Osteocyte (in vitro differentiated cells): ENCODE results near the gene SLC24A1. TPM values are rescaled to one million over a fixed set of nuclear protein-coding genes. Genes with fewer than 3 reads are reported as not detected.

Experiments used
- DNase-seq: peaks from one replicate; pipeline ENCODE4 v3.0.0; 2021; ENCODE audit warnings: mixed read lengths; ENCODE audit not compliant: unreplicated experiment; ENCODE audit errors: extremely low spot score
- H3K27ac Mint-ChIP-seq: one replicate; pipeline ENCODE4 v1.8.0; 2021; ENCODE audit warnings: mild to moderate bottlenecking, mixed read lengths; ENCODE audit not compliant: unreplicated experiment
- H3K27me3 Mint-ChIP-seq: one replicate; pipeline ENCODE4 v1.8.0; 2021; ENCODE audit warnings: mixed read lengths; ENCODE audit not compliant: unreplicated experiment
- H3K36me3 Mint-ChIP-seq: one replicate; pipeline ENCODE4 v1.8.0; 2021; ENCODE audit warnings: mixed read lengths; ENCODE audit not compliant: unreplicated experiment
- H3K4me1 Mint-ChIP-seq: one replicate; pipeline ENCODE4 v1.8.0; 2021; ENCODE audit warnings: mixed read lengths; ENCODE audit not compliant: unreplicated experiment
- H3K4me3 Mint-ChIP-seq: one replicate; pipeline ENCODE4 v1.8.0; 2021; ENCODE audit warnings: mild to moderate bottlenecking, moderate library complexity, mixed read lengths; ENCODE audit not compliant: unreplicated experiment
- H3K9me3 Mint-ChIP-seq: one replicate; pipeline ENCODE4 v1.8.0; 2021; ENCODE audit warnings: mixed read lengths; ENCODE audit not compliant: unreplicated experiment
- CTCF ChIP-seq: fragments of 200-600 bp; sonication (generic); IDR thresholded peaks from 2 replicates; pipeline ENCODE4 v1.5.0; 2021; ENCODE audit warnings: antibody characterized with exemption, mild to moderate bottlenecking, moderate library complexity
- total RNA-seq: library from RNA; stranded (reverse); gene quantifications from 2 replicates; pipeline ENCODE4 v1.2.1, GENCODE V29; 2021

SLC24A1 gene
- total RNA-seq, 1 donor from 2014 or later, result 14.8 TPM

GRCh38 chr15:65653801-65654521, 32.2 kb downstream of the SLC24A1 start:
- H3K4me3 Mint-ChIP-seq, result no peak overlapping the region
- no peaks in the 10 kb centered on the region for H3K27me3 Mint-ChIP-seq
- H3K9me3 Mint-ChIP-seq, result no peaks in the 10 kb centered on the region
- peaks cover 26% of the 10 kb centered on the region for H3K36me3 Mint-ChIP-seq
- no peak for DNase-seq
- no peak overlapping the region for H3K27ac Mint-ChIP-seq
- TF ChIP-seq CTCF, result no peak
- H3K4me1 Mint-ChIP-seq, result peaks cover 22% of the 10 kb centered on the region

- DNase-seq, result no peak
- no peaks in the 10 kb centered on the region for H3K27me3 Mint-ChIP-seq
- H3K36me3 Mint-ChIP-seq, result peaks cover 27% of the 10 kb centered on the region
- no peak overlapping the region for H3K4me3 Mint-ChIP-seq
- no peaks in the 10 kb centered on the region for H3K9me3 Mint-ChIP-seq
- H3K27ac Mint-ChIP-seq, result no peak overlapping the region
- peaks cover 22% of the 10 kb centered on the region for H3K4me1 Mint-ChIP-seq
- TF ChIP-seq CTCF, result no peak
These were observed 33.3 kb downstream of the SLC24A1 start for GRCh38 chr15:65655026-65655425.

GRCh38 chr15:65655457-65655856, 33.7 kb downstream of the SLC24A1 start:
- H3K9me3 Mint-ChIP-seq, result no peaks in the 10 kb centered on the region
- no peak for DNase-seq
- no peak for TF ChIP-seq CTCF

GRCh38 chr15:65659502-65660052, 37.8 kb downstream of the SLC24A1 start:
- peaks cover 8% of the 10 kb centered on the region for H3K4me1 Mint-ChIP-seq
- H3K9me3 Mint-ChIP-seq, result no peaks in the 10 kb centered on the region
- no peak overlapping the region for H3K4me3 Mint-ChIP-seq
- no peak overlapping the region for H3K27ac Mint-ChIP-seq
- H3K36me3 Mint-ChIP-seq, result peaks cover 25% of the 10 kb centered on the region
- H3K27me3 Mint-ChIP-seq, result no peaks in the 10 kb centered on the region
- no peak for DNase-seq
- no peak for TF ChIP-seq CTCF

More at GRCh38 chr15:65655457-65655856, 33.7 kb downstream of the SLC24A1 start:
- Mint-ChIP-seq H3K4me3 (no peak overlapping the region), H3K36me3 (peaks cover 24% of the 10 kb centered on the region), H3K27me3 (no peaks in the 10 kb centered on the region), H3K4me1 (peaks cover 22% of the 10 kb centered on the region), H3K27ac (no peak overlapping the region)

GRCh38 chr15:65660927-65661326, 39.2 kb downstream of the SLC24A1 start:
- TF ChIP-seq CTCF, result no peak
- Mint-ChIP-seq H3K27me3 (no peaks in the 10 kb centered on the region), H3K36me3 (peaks cover 33% of the 10 kb centered on the region), H3K27ac (no peak overlapping the region), H3K4me1 (no peaks in the 10 kb centered on the region), H3K9me3 (no peaks in the 10 kb centered on the region), H3K4me3 (no peak overlapping the region)
- no peak for DNase-seq
